SK-N-SH treated with all-trans-retinoic acid at 6 μM for 48 hours (cell line): ENCODE measurements around the gene DNM1.

Source experiments
- ATAC-seq: fragments of 200-7000 bp; cut with Tn5 transposase; 3 replicates; pipeline ENCODE4 v1.9.1; 2020; ENCODE audit warnings: mild to moderate bottlenecking, moderate library complexity
- ARNTL ChIP-seq: fragments of 450-650 bp; formaldehyde crosslinking; IDR thresholded peaks from 2 replicates; pipeline ENCODE4 v1.5.0; 2020; ENCODE audit warnings: low read depth, mild to moderate bottlenecking, moderate library complexity, borderline replicate concordance
- BACH2 ChIP-seq: fragments of 250-450 bp; sonication (Bioruptor Pico); IDR thresholded peaks from 2 replicates; pipeline ENCODE4 v1.9.0; 2021; ENCODE audit warnings: mild to moderate bottlenecking, borderline replicate concordance
- CREB5 ChIP-seq: fragments of 250-450 bp; sonication (Bioruptor Pico); IDR thresholded peaks from 2 replicates; pipeline ENCODE4 v1.5.1; 2020; ENCODE audit warnings: low read depth, mild to moderate bottlenecking, moderate library complexity
- CSDC2 ChIP-seq: fragments of 250-450 bp; sonication (Bioruptor Pico); IDR thresholded peaks from 2 replicates; pipeline ENCODE4 v1.5.0; 2020; ENCODE audit warnings: mild to moderate bottlenecking, moderate library complexity
- CSRNP3 ChIP-seq: fragments of 250-450 bp; sonication (Bioruptor Pico); IDR thresholded peaks from 2 replicates; pipeline ENCODE4 v1.5.1; 2021; ENCODE audit warnings: mild to moderate bottlenecking, moderate library complexity
- ESRRG ChIP-seq: fragments of 250-450 bp; sonication (Bioruptor Pico); IDR thresholded peaks from 2 replicates; pipeline ENCODE4 v1.6.1; 2021; ENCODE audit warnings: mild to moderate bottlenecking
- GLIS3 ChIP-seq: fragments of 250-450 bp; sonication (Bioruptor Pico); IDR thresholded peaks from 2 replicates; pipeline ENCODE4 v1.5.0; 2020; ENCODE audit warnings: mild to moderate bottlenecking, moderate library complexity
- ISL1 ChIP-seq: fragments of 250-450 bp; sonication (Bioruptor Pico); IDR thresholded peaks from 2 replicates; pipeline ENCODE4 v2.1.2; 2022; ENCODE audit warnings: mild to moderate bottlenecking, moderate library complexity
- OSR1 ChIP-seq: fragments of 250-450 bp; sonication (Bioruptor Pico); IDR thresholded peaks from 2 replicates; pipeline ENCODE4 v1.8.0; 2022; ENCODE audit warnings: moderate library complexity, mild to moderate bottlenecking, inconsistent platforms
- PATZ1 ChIP-seq: fragments of 250-450 bp; sonication (Bioruptor Pico); IDR thresholded peaks from 2 replicates; pipeline ENCODE4 v1.8.0; 2020; ENCODE audit warnings: mild to moderate bottlenecking, moderate library complexity, borderline replicate concordance
- POU6F1 ChIP-seq: fragments of 250-450 bp; sonication (Bioruptor Pico); IDR thresholded peaks from 2 replicates; pipeline ENCODE4 v1.8.0; 2021; ENCODE audit warnings: low read depth, mild to moderate bottlenecking, moderate library complexity, borderline replicate concordance
- PPARA ChIP-seq: fragments of 250-450 bp; sonication (Bioruptor Pico); IDR thresholded peaks from 2 replicates; pipeline ENCODE4 v1.5.0; 2020; ENCODE audit warnings: mild to moderate bottlenecking, borderline replicate concordance
- RARB ChIP-seq: fragments of 250-450 bp; sonication (Bioruptor Pico); IDR thresholded peaks from 2 replicates; pipeline ENCODE4 v1.8.0; 2021; ENCODE audit warnings: mild to moderate bottlenecking, moderate library complexity
- SNAI2 ChIP-seq: fragments of 250-450 bp; sonication (Bioruptor Pico); IDR thresholded peaks from 2 replicates; pipeline ENCODE4 v1.5.0; 2020; ENCODE audit warnings: mild to moderate bottlenecking, moderate library complexity
- TCF4 ChIP-seq: fragments of 250-450 bp; sonication (Bioruptor Pico); IDR thresholded peaks from 2 replicates; pipeline ENCODE4 v1.8.0; 2021; ENCODE audit warnings: mild to moderate bottlenecking, moderate library complexity, borderline replicate concordance
- TOX ChIP-seq: fragments of 250-450 bp; sonication (Bioruptor Pico); IDR thresholded peaks from 2 replicates; pipeline ENCODE4 v1.8.0; 2021; ENCODE audit warnings: mild to moderate bottlenecking, moderate library complexity, borderline replicate concordance
- TSHZ2 ChIP-seq: fragments of 250-450 bp; sonication (Bioruptor Pico); IDR thresholded peaks from 2 replicates; pipeline ENCODE4 v1.5.0; 2020; ENCODE audit warnings: mild to moderate bottlenecking, moderate library complexity
- ZC3H10 ChIP-seq: fragments of 250-450 bp; sonication (Bioruptor Pico); IDR thresholded peaks from 2 replicates; pipeline ENCODE4 v1.5.1; 2021; ENCODE audit warnings: mild to moderate bottlenecking, moderate library complexity
- ZFP3 ChIP-seq: fragments of 250-450 bp; sonication (Bioruptor Pico); IDR thresholded peaks from 2 replicates; pipeline ENCODE4 v1.5.0; 2020; ENCODE audit warnings: mild to moderate bottlenecking, moderate library complexity
- ZFP30 ChIP-seq: fragments of 450-650 bp; formaldehyde crosslinking; IDR thresholded peaks from 2 replicates; pipeline ENCODE4 v1.5.0; 2022; ENCODE audit warnings: mild to moderate bottlenecking, moderate library complexity
- ZNF565 ChIP-seq: fragments of 450-650 bp; formaldehyde crosslinking; conservative IDR thresholded peaks from 2 replicates; pipeline ENCODE4 v1.5.0; 2020; ENCODE audit warnings: low read depth, mild to moderate bottlenecking, moderate library complexity
- ZNF70 ChIP-seq: fragments of 450-650 bp; formaldehyde crosslinking; IDR thresholded peaks from 2 replicates; pipeline ENCODE4 v1.5.0; 2020; ENCODE audit warnings: mild to moderate bottlenecking, moderate library complexity
- ZNF8 ChIP-seq: fragments of 450-650 bp; formaldehyde crosslinking; IDR thresholded peaks from 2 replicates; pipeline ENCODE4 v1.5.0; 2020; ENCODE audit warnings: mild to moderate bottlenecking, moderate library complexity

Gene DNM1

GRCh38 chr9:128282500-128282899 is 79.3 kb downstream of the DNM1 start:
- no peak for ATAC-seq

GRCh38 chr9:128285033-128285784 is 82.0 kb downstream of the DNM1 start:
- TF ChIP-seq ISL1 (CRISPR knock-in tag): no peak
- no peak for TF ChIP-seq TOX
- no peak for TF ChIP-seq RARB (CRISPR knock-in tag)
- TF ChIP-seq POU6F1 (CRISPR knock-in tag): no peak
- no peak for TF ChIP-seq ARNTL
- no peak for TF ChIP-seq BACH2 (CRISPR knock-in tag)
- TF ChIP-seq ZNF565 (CRISPR knock-in tag): no peak
- no peak for TF ChIP-seq OSR1 (CRISPR knock-in tag)
- no peak for TF ChIP-seq CSDC2 (CRISPR knock-in tag)
- TF ChIP-seq ZC3H10: no peak
- no peak for TF ChIP-seq TSHZ2 (CRISPR knock-in tag)
- TF ChIP-seq ZNF8 (CRISPR knock-in tag): no peak
- no peak for TF ChIP-seq GLIS3 (CRISPR knock-in tag)
- TF ChIP-seq PPARA (CRISPR knock-in tag): no peak
- no peak for TF ChIP-seq ZFP3 (CRISPR knock-in tag)
- no peak for TF ChIP-seq ESRRG (CRISPR knock-in tag)
- no peak for TF ChIP-seq ZFP30 (CRISPR knock-in tag)
- no peak for TF ChIP-seq CREB5 (CRISPR knock-in tag)

More at GRCh38 chr9:128282500-128282899, 79.3 kb downstream of the DNM1 start:
- no peak for TF ChIP-seq TCF4
- TF ChIP-seq, all 23 proteins: peak for 0

GRCh38 chr9:128286440-128286839 is 83.3 kb downstream of the DNM1 start:
- TF ChIP-seq ZNF70 (no peak), TSHZ2 (CRISPR knock-in tag) (no peak), GLIS3 (CRISPR knock-in tag) (no peak), OSR1 (CRISPR knock-in tag) (no peak), ARNTL (no peak), ZNF565 (CRISPR knock-in tag) (no peak), RARB (CRISPR knock-in tag) (no peak), PPARA (CRISPR knock-in tag) (no peak), ISL1 (CRISPR knock-in tag) (no peak), ESRRG (CRISPR knock-in tag) (no peak), TCF4 (no peak), PATZ1 (no peak), ZFP30 (CRISPR knock-in tag) (no peak), CSRNP3 (CRISPR knock-in tag) (no peak), SNAI2 (no peak), BACH2 (CRISPR knock-in tag) (no peak), ZC3H10 (no peak)
- ATAC-seq: peak; percentile 43; the same call in 2 of the 3 replicates

More at GRCh38 chr9:128285033-128285784, 82.0 kb downstream of the DNM1 start:
- ATAC-seq: no peak
